Measurements from ENCODE around the gene LBX2.

LBX2 gene, protein sequence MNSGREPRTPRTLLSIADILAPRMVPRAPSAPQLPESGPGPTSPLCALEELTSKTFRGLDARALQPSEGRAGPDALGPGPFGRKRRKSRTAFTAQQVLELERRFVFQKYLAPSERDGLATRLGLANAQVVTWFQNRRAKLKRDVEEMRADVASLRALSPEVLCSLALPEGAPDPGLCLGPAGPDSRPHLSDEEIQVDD

DNA sequence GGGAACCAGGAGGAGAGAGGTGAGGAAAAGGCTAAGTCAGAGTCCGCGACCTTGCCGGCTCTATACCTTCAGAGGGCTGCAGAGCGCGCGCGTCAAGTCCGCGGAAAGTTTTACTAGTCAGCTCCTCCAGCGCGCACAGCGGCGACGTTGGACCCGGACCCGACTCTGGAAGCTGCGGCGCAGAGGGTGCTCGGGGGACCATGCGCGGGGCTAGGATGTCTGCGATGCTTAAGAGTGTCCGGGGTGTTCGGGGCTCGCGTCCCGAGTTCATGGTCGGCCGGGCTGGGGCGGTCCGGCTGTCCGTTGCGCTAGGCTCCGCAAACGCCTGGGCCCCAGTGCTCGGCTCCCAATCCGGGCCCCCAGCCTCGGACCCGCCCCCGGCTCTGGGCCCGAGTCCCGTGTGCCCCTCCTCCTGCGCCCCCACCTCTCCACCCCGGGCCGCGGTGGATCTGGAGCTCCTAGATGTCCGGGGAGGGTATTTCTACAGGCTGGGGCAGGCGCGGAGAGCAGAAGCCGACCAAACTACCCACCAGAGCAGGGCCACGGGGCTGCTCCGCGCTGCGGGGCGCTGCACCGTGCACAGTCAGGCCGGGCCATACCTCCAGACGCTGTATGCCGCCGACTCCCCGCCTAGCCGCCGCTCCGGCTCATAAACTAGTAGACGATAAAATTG lies at the start of gene LBX2:
TSS of gene LBX2 (minus strand) at position 337 of the 673 bp plus-strand sequence. CDS start at position 271, 66 bp downstream.
- no peak for DNase-seq

DNA sequence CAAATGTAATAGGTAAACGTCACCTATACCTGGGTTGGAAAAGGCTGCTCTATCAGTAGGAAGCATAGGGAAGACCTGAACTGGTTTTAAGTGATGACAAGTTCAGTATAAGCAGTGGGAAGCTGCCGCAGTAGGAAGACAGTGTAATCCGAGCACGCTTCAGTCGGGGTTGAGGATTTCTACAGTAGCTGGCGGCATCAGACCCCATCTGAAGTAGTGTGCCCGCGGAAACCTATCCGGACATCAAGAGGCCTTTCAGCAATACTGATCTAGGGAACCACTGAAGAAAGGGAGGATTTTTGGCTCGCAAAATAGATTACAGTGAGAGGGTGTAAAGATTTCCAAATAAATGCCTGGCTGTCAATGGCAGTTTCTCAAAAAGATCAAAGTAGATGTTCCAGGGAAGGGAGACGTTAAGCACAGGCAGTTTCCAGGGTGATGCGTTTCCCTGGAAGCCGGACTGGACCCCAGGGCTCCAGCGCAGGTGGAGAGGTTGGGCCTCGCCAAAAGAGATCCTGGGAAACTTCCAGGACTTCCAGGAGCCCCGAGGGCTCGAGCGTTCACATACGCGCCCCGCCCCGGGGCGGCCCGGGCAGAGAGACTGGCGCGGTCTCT lies 49.0 kb upstream of the LBX2 start:
- DNase-seq: no peak

DNA sequence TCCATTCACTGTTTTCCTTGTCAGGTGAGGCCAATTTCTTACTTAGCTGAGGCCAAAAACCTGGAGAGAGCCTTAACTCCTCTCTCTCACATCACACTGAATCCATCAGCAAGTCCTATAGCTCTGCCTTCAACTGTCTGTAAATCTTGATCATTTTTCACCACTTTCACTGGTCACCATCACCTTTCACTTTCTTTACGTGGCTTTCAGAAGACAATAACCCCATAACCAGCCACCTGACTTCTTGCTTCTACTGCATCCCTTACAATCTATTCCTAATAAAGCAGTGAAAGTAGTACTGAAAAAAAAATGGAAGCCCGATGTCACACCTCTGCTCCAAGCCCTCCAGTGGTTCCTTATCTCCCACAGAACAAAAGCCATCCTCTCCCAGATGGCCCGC lies 46.6 kb upstream of the LBX2 start:
- DNase-seq: no peak

DNA sequence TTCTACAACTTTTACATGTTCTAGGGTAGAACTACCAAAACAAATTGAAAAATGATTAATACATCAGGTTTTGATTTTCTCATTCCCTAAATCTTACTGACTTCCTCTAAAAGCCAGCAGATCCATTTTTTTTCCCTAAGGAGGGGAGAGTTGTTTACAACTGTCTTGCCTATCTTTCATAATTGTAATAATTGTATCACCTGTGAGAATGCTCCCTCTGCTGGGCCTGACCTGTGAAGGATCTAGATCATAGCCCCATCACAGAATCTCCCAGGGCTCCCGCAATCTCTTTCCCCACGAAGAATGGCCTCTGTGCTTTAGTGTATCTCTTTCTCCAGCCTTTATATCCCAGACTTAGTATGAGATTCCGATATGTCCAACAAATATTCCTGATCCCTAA lies 45.2 kb upstream of the LBX2 start:
- peak; percentile 28 for DNase-seq

DNA sequence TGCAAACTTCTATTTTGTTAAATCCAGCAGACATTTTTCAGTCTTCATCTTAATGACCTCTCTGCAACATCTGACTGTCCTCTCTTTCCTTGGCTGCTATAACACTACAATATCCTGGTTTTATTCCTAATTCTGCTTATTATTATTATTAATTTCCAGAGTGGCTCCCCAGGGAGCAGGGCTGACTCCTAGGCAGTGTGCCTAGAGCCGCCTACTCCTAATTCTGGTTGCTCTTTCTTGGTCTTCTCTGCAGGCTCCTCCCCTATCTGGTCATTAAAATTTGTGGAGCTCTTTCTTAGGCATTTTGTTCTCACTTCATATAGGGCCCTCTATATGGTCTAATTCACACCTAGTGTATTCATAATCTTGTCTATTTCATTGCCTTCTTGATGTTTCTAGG lies 43.6 kb upstream of the LBX2 start:
- no peak for DNase-seq

DNA sequence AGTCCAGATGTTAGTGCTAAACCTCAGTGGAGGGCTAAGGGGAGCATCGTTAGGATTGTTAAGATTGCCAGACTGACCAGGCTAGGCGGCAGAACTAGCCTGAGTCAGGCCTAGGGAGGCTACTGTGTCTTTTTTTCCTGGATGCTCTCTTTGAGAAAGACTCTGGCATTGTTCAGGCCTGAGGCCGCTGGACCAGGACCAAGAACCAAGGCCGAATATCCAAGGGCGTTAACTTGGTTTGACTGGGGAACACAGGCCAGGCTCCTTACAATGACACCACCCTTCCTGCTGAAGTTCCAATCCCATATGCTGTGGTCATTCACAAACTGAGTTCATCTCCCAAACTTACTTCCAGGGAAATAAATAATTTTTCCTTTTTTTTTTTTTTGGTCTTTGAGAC lies 40.9 kb upstream of the LBX2 start:
- DNase-seq: no peak

DNA sequence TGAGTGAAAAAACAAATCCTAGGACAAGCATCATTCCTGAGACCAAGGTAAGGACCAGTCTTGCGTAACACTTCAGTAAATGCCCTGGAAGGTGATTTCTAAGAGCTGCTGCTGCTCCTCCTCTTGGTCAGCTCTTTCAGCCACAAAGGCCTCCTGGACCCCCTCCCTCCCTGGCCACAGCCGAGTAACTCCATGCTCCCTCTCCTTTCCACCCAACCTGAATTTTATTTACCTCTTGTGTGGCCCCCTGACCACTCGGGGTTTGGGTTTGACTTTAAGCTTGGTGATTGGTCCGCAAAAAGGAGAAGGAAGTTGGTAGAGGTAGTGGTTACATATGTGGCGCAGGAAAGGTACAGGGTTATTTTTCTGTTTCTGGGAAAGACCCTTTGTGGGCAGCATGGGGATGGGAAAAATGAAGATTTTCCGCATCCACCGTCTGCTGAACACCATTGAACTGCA lies 39.5 kb upstream of the LBX2 start:
- DNase-seq: no peak

DNA sequence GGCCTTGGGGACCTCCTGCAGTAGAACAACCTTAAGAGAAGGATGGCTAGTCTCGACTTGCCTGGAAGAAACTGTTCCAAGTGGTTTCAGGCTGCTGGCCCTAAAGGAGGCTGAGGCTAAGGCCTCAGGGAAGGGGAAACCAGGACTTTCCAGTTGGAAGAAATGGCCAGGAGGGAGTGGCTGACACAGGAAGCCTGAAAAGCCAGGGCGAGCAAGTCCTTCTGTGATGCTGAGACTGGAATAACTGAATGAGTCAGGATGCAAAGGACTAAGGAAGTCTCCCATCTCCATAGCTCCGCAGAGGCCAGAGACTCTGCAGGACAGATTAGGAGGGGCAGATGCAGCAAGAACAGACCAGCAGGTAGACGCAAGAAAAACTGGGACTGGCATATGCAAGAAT lies 37.7 kb upstream of the LBX2 start:
- DNase-seq: no peak

DNA sequence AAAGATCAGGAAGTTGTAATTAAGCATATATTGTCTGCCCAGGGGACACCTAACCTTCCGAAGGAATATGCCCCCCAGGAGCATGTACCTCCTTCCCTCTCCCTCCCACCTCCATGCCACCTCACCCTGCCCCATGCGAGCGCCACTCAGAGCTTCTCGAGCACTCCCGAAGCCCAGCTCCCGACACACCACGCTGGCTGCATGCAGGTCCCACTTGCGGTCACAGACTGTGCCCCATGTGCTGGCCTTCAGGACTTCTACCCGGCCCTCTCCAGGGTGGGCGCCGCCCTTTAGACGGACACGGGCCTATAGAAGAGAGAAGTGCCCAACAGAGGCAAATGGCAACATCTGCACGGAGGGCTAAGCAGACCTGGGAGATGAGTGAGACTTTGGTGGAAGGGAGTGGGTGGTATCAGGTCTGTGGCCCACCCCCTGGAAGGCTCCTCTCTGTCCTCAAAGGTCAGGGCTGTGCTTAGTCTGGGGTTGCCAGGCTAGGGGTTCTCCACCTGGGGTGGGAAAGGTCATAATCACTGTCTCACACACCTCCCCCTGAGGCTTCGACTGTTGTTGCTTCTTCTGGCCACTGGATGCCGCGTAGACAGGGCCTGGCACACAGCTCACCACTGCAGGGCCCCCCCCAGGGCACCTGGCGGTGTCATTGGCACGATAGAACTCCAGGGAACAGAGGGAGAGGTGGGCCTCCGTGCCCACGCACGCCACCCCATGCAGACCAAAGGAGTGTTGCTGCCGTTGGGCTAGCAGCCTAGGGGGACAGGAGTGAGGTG lies 37.0 kb upstream of the LBX2 start:
- DNase-seq: peak; percentile 39

DNA sequence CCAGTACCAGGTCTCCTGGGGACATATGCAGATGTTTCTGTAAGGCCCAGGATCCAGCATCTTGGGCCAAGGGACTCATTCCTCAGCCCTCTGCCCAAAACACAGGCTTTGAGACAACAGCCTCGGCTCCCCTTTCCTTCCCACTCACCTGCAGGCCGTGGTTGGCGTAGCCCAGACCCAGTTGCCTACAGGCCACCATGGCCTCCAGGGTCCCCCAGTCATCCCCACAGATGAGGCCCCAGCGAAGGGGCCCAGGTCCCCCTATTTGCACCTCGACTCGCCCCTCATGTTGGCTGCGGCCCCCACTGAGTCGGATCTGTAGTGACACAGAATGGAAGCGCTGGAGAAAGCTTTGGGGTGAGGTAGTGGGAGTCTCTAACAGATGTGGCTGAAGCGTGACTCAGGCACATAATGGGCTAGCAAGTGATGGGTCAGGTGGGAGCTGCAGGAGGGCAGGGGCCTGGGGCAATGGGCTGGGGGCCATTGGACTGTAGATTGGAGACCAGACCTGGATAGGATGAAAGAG lies 36.1 kb upstream of the LBX2 start:
- no peak for DNase-seq

DNA sequence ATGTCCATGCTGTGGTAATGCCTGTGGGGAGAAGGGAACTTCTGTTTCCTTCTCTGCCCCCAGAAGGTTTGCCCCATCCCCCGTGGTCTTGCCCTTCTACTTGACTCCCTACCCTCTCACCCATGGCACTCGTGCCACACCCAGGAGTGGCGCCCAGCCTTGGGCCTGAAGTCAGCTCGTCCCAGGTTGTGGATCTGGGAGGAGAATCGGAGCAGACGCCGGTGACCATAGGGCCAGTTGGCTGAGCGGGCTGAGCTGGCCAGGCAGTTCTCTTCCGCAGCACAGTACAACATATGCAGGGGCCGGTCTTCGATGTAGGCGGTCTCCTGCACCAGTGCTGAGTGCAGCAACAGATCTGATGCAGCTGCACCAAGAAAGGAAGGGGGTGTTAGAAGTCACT lies 35.0 kb upstream of the LBX2 start:
- DNase-seq: no peak

DNA sequence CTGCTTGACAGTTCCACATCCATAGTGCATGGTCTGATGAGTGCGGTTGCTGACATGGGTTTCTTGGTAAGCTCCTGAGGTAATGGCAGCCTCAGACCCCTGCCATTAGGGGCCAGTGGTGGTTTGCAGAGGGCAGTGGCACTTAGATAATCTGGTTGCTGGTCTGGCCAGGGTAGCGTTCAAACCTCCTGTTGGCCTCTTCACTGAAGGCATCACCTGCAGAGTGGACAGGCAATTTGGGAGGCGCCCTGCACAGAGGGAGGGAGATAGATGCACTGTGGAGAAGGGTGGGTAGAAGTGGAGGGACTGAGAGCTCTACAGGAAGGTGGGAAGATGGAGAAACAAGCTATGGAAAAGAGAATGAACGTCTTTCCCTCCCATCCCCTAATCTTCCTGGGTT lies 34.1 kb upstream of the LBX2 start:
- no peak for DNase-seq

DNA sequence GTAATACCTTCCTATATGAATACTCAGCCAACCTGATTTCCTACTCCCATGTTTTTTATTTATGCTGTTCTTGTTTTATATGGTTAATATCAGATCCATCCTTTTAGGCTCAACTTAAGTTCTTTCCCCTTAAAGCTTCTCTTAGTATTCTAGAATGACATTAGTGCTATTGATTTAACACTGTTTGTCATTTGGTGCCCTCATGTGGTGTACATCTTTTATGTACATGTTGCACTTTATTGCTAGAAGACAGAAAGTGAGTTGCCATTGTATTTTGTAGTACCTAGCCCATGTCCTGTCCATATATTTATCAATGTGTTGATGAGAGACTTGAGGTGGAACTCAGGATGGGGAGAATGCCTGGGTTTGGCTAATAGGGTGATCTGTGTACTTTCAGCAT lies 32.8 kb upstream of the LBX2 start:
- peak; percentile 40 for DNase-seq

DNA sequence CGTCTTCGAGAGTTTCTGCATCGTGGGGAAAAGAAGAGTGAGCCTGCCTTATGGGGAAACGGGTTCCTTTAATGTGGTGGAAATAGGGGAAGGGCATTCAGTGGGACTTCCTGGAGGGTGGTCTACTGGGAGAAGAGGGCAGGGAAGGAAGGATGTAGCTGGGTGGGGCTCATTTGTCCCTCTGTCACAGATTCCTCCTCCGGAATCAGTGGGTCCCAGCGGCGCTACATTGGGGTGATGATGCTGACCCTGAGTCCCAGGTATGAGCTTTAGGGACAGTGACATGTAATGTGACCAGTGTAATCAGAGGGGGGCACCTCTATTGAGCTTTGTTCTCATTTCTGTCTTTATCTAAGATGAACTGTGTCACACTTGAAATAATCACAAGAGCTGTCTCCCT lies 32.3 kb upstream of the LBX2 start:
- no peak for DNase-seq

DNA sequence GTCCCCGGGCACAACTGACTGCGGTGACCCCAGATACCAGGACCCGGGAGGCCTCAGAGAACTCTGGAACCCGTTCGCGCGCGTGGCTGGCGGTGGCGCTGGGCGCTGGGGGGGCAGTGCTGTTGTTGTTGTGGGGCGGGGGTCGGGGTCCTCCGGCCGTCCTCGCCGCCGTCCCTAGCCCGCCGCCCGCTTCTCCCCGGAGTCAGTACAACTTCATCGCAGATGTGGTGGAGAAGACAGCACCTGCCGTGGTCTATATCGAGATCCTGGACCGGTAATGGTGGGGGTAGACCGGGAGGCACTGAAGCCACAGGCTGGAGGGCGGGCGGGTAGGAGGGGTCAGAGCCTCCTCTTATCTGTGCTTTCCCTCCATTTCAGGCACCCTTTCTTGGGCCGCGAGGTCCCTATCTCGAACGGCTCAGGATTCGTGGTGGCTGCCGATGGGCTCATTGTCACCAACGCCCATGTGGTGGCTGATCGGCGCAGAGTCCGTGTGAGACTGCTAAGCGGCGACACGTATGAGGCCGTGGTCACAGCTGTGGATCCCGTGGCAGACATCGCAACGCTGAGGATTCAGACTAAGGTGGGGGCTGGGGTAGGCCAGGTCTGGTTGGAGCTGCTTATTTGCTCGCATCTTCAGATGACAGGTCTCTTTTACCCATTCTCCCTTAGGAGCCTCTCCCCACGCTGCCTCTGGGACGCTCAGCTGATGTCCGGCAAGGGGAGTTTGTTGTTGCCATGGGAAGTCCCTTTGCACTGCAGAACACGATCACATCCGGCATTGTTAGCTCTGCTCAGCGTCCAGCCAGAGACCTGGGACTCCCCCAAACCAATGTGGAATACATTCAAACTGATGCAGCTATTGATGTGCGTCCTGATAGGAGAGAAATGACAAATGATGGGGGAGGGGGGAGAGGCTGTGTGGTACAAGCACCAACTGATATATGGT lies 31.1 kb upstream of the LBX2 start:
- DNase-seq: peak; percentile 50

DNA sequence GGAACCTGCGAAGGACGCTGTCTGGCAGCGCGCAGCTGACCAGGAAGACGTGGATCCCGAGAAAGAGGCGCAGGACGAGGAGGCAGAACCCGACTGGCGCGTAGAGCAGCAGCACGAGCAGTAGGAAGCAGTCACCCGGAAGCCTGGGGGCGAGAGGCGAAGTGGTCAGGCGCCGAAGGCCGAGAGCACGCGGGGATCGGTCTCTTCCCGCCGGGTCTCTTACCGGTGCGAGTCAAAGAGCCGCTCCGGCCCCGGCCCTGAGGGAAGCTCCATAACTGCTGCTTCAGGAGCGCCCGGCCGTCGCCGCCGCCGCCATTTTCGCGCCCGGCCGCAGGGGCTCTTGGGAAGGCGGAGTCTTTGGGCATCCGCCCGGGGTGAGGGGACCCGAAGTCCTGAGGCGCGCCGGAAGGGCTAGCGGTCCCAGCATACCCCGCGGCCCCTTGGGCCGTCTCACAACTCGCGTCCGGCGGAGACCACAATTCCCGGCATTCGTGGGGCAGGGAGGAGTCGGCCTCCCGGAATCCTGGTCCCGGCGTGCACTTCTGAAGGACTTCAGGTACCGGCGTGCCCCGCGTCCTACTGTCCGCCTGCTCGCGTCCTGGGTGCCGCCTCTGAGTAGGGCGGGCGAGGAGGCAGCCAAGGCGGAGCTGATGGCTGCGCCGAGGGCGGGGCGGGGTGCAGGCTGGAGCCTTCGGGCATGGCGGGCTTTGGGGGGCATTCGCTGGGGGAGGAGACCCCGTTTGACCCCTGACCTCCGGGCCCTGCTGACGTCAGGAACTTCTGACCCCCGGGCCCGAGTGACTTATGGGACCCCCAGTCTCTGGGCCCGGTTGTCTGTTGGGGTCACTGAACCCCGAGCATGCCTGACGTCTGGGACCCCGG lies 30.2 kb upstream of the LBX2 start, which contains the start of the genes AUP1 and HTRA2:
TSS of gene AUP1 (minus strand) at position 350 of the 882 bp plus-strand sequence. CDS start at position 273, 77 bp downstream.
TSS of gene HTRA2 (plus strand) at position 577 of the 882 bp plus-strand sequence. CDS start at position 651, 74 bp downstream.
- peak; percentile 98 for DNase-seq

DNA sequence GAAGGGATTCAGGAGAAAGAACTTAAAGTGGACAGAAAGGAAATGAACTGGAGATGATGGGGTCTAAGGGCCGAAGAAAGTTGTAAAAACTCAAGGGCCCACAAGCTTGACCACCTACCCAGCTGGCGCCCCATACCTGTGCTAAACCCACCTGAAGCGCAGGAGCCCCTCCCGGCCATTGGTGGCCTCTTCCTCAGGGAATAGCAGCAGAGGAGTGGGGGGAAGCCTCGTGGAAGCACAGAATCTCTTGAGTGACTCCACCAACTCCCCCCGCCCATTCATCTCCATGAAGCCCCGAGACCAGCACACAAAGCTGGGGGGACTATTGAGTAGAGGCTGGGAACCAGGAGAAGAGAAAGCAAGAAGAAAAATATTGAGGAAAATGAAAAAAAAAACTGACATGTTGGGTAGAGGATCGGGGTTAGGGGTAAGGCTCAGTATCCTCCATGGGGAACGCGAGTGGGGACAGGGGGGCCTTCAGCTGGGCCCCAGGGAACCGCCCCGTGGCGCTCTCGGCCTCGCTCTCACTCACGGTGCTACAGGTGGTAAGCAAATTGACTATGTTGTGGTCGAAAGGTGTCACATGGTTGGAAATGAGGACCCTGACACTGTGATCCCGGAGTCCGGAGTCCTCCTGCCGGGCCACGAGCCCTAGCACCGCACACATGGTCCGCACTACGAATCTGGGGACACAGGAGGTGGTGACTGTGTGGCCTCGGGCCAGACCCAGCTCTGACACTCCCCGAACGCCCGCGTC lies 29.4 kb upstream of the LBX2 start:
- peak; percentile 36 for DNase-seq

DNA sequence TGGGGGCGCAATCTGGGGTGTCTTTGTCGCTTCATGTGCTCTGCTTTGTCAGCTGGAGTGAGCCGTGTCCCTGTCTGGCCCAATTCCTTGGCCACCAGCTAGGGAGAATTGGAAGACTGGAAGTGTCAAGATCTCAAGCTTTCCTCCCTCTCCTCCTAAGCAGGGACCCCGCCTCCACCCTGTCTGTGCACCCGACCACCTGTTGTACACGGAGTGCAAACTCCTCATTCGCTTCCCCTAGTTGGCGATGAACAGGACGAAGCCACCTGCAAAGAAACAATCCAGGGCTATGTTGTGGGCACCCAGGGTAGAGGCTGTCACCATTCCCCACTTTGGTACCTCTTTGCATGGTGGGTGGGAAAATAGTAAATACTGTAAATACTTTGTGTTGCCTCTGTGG lies 28.3 kb upstream of the LBX2 start:
- no peak for DNase-seq

DNA sequence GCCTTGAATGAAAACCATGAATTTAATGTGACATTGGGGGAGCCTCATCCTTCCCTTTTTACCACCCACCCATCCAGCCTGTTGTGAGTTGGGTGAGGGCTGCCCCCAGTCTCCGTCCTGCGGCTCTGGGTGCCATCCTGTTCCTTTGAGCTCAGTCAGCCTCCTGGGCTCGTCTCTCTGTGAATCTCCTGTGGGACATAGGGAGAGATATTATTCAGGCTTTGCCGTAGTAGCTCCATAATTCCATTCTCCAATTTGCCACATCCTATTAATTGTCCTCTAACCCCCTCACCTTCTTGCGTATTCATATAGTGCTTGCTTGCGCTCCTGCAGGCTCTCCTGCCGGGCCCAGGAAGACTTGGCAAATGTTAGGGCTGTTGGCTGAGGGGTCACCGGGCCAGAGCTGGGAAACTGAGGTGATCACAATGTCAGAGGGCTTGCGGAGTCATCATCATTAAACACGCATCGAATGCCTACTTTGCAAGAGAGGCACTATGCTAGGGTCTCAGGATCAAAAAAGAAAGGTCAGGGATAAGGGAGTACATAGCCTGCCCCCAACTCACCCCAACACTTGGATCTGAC lies 27.3 kb upstream of the LBX2 start:
- no peak for DNase-seq

Data from RPMI8226 (cell line).